Hematopoietic multipotent progenitor cell (in vitro differentiated cells): ENCODE data around the gene ERGIC2. TPM values are rescaled to one million over a fixed set of nuclear protein-coding genes. Genes with fewer than 3 reads are reported as not detected.
A peak's percentile ranks its signal among the peaks of the same experiment; 100 is the strongest.

ENCODE experiments used
- DNase-seq, 3 donors: peaks; one replicate each; pipeline ENCODE4 v3.0.0-alpha.2; 2011 to 2015; ENCODE audit warnings: low read depth in 2 of 3, low spot score in 2 of 3
- total RNA-seq: library from RNA; depleted of rRNA; stranded (reverse); fragments of >200 nt; gene quantifications from one replicate; pipeline ENCODE4 v1.2.3, GENCODE V29; 2012

Gene ERGIC2
- total RNA-seq, 1 donor = 16.4 TPM

DNA sequence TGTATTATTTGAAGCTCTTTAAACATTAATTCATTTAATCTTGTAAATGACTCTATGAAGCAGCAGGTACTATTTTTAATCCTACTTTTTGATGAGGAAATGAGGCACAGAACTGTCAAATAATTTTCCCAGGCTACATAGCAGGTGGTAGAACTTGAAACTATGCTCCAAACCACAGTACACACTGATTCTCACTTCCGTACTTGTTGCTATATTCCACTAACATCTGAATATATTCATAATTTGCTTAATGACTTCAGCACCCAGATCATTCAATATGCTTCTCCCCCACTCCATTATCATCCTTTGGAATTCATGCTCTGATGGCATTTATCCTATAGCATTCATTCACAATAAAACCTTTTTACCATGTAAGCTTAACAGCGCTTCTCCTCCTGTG, 4.9 kb downstream of the ERGIC2 start:
- DNase-seq = no peak

- DNase-seq = no peak
Measured at GRCh38 chr12:29374913-29375312, 6.1 kb downstream of the ERGIC2 start.

DNA sequence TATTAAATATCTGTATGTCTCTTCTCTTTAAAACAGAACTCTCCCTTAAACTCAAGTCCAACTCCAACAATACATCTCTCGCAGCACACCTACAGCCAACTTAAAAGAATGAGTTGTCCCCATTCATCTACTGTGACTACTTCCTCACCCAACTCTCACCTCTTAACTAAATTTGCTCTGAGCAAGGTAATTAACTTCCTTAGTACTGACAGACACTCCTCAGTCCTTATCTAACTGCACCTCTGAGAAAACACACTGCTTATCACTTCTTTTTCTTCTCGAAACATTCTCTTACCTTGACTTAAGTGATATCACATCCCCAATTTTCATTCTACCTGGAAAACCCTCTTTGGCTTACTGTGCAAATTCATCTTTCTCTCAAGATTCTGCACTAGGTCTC, 7.0 kb downstream of the ERGIC2 start:
- DNase-seq = no peak

GRCh38 chr12:29365091-29365490, 15.9 kb downstream of the ERGIC2 start:
- no peak for DNase-seq

DNA sequence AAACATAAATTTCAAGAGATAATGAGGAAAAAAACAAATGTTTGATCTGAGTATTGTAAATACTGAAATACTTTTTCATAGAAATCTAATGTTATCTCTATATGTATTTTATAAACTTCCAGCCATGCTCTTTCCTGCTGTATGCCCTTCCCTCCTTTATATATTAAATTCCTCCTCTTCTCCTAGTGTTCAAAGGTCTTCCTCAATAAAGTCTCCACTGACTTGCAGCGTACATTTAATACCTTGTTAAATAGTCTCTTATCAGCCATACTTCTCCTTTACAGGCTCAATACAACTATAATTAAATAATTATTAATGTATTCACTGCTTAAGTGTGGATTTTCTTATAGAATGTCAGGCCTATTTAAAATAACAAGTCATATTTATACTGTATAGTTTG, 26.0 kb downstream of the ERGIC2 start:
- no peak for DNase-seq

- DNase-seq = no peak
Measured at GRCh38 chr12:29350080-29350479, 30.9 kb downstream of the ERGIC2 start.

GRCh38 chr12:29346769-29347421, 34.1 kb downstream of the ERGIC2 start:
- no peak for DNase-seq

GRCh38 chr12:29343022-29343799, 37.8 kb downstream of the ERGIC2 start:
- no peak for DNase-seq

GRCh38 chr12:29337325-29337724, 43.6 kb downstream of the ERGIC2 start:
- no peak for DNase-seq

GRCh38 chr12:29334937-29335336, 46.0 kb downstream of the ERGIC2 start:
- no peak for DNase-seq

- no peak for DNase-seq
Measured at GRCh38 chr12:29333178-29333577, 47.8 kb downstream of the ERGIC2 start.

DNA sequence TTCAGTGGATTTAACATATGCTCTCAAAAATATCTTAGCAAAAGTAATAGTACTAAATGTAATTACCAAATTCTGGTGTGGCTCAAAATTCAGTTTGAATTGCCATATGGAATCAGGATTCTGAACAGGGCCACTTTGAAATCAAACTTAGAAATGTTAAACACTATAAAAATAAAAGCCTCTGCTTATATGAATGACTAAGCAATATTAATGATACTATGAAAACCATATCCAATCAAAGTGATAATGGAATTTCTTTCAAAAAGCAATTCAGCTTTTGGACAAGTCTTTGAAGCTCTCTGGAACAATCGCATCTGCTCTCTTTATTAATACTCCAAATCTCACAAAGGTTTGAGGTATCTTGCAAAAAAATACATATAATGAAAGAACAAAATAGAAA, 51.6 kb downstream of the ERGIC2 start:
- DNase-seq = no peak

DNA sequence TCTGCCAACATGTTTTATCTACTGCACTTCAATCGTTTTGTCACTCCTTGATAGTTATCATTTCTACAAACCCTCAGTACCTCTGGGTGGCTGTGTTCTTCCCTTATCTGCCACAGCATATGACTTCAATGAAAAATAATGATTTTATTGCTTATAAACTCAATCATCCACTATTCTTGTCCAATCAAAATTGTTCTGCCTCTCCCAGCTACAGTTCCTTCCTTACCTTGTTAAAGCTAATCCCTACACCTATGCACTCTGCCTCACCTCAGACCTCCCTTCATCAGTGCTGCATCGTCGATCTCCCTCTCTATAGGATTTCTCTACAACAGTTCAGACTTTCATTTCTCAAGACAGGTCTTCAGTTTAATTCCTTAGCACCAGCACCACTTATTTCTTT, 58.8 kb downstream of the ERGIC2 start:
- no peak for DNase-seq

DNA sequence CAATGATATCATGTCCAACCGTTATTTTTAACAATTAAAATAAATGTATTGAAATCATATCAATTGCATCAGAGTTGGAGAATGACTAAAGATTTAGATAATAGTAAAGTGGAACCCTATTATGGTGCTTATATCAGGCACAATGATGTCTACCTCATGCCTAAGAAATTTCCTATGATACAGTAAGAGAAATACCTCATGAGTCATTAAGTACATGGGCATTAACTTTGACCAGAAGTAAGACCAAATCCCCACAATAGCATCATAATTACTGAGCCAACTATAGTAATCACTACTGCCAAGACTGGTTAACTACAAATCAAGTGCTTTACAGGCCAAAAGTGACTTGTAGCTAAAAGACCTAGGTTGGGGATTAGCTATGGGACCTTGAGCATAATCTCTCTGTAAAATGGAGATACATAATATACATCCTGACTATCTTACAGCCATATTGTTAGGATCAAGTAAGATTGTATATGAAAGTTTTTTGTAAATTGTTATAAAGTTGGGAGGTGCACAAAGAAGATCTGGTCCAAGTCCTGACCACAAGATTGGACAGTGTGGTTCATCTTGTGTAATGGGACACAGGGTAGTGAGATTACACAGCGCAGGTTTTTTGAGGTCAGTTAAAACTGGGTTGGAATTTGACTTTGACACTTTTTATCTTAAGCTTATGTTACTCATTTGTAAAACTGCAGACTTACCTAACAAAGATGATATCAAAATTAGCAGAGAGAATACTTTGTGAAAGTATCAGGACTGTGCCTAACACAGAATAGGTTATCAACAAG, 60.5 kb downstream of the ERGIC2 start:
- DNase-seq = no peak

DNA sequence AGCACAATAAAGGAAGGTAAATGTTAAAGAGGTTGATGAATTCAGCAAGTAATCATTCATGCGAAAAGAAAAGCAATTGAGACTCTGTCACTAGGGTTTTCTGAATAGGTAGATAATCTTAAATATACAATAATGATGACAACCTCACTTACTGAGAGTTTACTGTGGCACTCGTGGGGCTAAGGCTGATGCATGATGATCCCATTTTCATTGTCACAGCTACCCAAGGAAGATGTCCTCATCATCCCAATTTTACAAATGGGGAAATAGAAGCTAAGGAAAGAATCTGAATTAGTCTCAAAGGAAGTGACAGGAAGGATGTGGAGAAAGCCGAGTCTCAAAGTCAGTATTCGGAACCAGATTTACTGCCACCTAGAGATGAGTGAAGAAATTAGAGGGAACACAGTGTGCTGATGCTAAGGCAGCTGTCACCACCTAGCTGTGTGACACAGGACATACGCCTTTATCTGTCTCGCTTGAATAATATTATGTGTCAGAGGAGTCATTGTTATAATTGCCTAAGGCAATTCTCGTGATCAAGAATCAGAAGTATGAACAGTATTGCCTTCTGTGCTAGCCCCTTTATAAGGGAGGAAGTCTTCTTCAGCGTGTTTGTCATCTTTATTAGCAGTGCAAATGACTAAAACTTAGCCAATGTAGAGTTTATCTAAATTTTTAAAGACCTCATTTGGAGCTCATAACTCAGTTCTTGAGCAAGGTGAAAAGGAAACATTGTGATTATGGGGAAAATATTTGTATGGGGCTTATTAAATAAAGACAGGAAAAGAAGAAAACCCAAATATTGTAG, 63.2 kb downstream of the ERGIC2 start:
- DNase-seq = peak; percentile 32 to 87 (median 78)

- DNase-seq = peak in 1 of 3 donors; percentile 27
Measured at GRCh38 chr12:29316752-29317151, 64.2 kb downstream of the ERGIC2 start.

DNA sequence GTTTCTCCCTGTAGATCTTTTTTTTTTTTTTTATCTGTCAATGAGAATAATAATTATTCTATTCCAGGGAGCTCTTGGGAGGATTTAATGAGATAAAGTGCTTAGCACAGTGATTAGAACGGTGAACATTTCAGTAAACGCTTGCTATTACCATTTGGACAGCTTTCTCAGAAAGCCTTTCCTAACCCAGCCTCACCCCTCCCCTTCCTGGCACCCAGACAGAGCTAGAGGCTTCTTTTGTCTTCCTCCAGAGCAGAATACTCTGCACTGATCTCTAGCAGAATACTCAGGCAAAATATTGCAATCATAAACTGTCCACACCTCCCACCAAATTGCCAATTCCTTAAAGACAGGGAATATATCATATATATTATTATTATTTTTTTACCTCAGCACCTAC, 66.6 kb downstream of the ERGIC2 start:
- DNase-seq = no peak

DNA sequence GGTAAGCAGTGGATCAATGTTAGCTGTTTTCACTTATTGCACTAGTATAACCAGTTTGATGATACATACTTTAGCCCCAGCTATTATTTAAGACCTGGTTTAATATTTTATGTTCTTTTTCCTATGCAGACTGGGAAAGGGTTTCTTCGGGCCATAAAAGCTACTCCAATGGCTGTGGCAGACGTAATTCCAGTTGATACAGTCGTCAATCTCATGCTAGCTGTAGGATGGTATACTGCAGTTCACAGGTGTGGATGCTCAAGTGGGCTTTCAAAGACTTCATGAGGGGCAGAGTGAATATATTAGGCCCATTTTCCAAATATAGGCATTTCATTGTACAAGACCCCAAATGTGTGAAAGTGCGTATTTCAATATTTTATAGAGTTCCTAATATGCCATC, 70.1 kb downstream of the ERGIC2 start:
- no peak for DNase-seq

DNA sequence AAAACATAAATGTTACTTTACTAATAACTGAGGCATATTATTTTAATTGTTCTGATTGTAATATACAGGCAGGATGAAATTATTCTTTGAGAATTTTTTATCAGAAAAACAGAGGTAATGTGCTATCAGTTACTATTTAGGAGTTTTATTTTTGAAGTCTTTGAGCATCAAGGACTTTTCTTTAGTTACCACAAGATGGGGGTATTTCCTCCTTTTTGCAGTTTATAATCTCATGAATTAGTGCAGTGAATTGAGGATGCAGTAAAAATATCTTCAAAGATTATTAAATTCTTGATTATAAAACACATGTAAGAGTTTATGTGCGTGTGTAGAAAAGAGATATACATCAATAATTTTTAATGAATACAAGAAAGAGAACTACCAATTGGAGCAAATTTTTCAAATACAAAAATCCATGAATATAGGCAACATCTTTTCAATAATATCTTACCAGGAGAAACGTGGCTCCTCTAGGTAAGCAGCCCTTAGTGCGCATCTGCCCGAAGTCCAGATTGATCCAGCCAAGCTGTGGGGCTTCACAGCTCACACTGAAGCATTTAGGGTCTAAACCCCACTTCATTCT, 71.6 kb downstream of the ERGIC2 start:
- DNase-seq = peak in 1 of 3 donors; percentile 58

- DNase-seq = no peak
Measured at GRCh38 chr12:29306682-29307081, 74.3 kb downstream of the ERGIC2 start.
